Fibroblast of villous mesenchyme (primary cell): Measurements from ENCODE around the gene TAMALIN. TPM values are rescaled to one million over a fixed set of nuclear protein-coding genes. Genes with fewer than 3 reads are reported as not detected.

Experiments
- DNase-seq: peaks from one replicate; pipeline ENCODE4 v3.0.0-alpha.2; 2010; ENCODE audit warnings: low read depth
- H3K4me3 ChIP-seq: 2 replicates; pipeline ENCODE4 v1.5.1; 2011; ENCODE audit warnings: low read depth, mild to moderate bottlenecking, low read length
- CTCF ChIP-seq: IDR thresholded peaks from 2 replicates; pipeline ENCODE4 v1.5.1; 2012; ENCODE audit warnings: low read depth, mild to moderate bottlenecking, low read length; ENCODE audit not compliant: insufficient read depth
- total RNA-seq: library from RNA; depleted of rRNA; stranded (reverse); fragments of >200 nt; gene quantifications from 2 replicates; pipeline ENCODE4 v1.2.3, GENCODE V29; 2012

TAMALIN gene
- total RNA-seq, 1 donor: 2.2 TPM

- no peak for TF ChIP-seq CTCF
- no peak for DNase-seq
- no peak overlapping the region for H3K4me3 ChIP-seq
Observed at GRCh38 chr12:52035926-52036325, 29.2 kb downstream of the TAMALIN start.

DNA sequence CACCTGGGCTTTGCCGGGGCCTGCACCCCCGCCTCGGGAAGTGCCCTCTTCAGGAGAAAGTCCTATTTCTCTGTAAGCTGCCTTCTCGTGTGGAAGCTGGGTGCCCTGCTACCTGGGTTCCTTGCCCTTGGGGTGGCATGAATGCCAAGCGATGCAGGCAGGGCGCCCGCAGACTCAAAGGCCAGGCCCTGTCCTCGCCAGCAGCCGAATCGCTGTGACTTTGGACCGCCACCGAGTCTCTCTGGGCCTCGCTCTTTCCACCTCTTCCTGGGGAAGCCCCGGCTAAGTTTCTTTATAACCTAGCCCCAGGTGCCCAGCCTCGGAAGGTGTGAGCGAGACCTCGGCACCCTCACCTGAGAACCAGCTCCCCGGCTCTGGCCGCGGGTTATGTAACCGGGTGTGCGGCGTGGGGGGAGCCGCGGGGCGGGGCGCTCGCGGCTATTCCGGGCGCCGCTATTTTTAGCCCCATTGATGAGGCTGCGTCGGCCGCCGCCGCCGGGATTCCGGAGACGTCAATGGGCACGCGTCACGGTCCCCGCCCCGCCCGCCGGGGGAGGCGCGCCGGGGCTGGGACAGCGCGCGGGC lies 29.9 kb downstream of the TAMALIN start:
- DNase-seq: peak; percentile 88
- TF ChIP-seq CTCF: no peak
- H3K4me3 ChIP-seq: peak overlapping the region; percentile 54

- peak; percentile 67 for DNase-seq
- H3K4me3 ChIP-seq: peak overlapping the region; percentile 70
- no peak for TF ChIP-seq CTCF
Observed at GRCh38 chr12:52037248-52037861, 30.6 kb downstream of the TAMALIN start.

DNA sequence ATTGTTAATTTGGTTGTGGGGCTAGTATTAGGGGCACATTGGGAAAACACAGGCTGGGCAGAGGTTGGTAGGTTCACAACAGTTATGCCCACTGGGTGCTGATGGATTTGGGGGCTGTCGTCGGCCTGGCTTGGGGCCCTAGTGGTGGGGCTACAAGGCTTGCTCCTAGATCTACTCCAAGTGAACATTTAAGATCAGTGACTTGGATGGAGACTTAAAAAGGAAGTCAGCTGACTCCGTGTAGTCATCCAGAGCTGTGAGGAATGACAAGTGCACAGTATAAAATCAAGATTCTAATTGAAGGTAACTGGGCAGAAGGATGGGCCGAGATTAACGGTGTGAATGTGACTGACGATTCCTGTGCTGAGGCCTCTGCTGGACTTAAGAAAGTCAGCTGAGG lies 31.7 kb downstream of the TAMALIN start:
- no peak overlapping the region for H3K4me3 ChIP-seq
- TF ChIP-seq CTCF: no peak
- no peak for DNase-seq

DNA sequence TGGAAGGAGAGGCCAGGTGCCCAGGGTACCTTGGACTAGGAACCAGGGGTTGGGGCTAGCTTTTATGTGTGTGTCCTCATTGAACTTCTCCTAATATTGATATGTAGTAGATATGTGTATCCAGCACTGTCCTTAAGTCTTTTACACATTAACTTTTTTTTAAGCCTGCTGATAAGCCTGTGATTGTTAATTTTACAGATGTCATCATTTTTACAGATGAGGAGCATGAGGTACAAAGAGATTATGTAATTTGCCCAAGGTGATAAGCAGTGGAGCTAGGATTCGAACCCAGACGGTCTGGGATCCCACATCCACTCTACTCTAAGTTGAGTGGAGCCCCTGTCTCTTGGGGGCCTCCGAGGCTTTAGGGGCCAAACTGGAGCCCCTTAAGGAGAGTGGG lies 34.3 kb downstream of the TAMALIN start:
- TF ChIP-seq CTCF: no peak
- H3K4me3 ChIP-seq: no peak overlapping the region
- no peak for DNase-seq

DNA sequence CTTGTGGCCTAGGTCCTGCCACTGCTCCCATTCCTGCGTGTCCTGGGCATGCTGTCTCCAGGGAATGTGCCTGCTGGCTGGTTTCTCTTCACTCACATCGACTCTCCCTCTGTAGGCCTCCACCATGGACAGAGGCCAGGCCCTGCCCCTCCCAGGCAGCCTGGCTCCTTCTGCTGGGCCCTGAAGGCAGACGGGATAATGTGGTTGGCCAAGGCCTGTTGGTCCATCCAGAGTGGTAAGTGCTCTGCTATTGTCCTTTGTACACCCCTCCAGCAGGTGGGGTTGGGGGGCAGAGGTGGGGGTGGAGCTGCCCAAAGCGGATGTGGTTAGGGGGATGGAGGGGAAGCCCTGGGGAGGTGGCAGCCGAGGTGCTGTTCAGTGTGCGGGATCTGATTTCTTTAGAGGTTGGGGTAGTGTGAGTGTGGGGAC lies 35.0 kb downstream of the TAMALIN start:
- no peak overlapping the region for H3K4me3 ChIP-seq
- peak; percentile 41 for DNase-seq
- TF ChIP-seq CTCF: no peak

DNA sequence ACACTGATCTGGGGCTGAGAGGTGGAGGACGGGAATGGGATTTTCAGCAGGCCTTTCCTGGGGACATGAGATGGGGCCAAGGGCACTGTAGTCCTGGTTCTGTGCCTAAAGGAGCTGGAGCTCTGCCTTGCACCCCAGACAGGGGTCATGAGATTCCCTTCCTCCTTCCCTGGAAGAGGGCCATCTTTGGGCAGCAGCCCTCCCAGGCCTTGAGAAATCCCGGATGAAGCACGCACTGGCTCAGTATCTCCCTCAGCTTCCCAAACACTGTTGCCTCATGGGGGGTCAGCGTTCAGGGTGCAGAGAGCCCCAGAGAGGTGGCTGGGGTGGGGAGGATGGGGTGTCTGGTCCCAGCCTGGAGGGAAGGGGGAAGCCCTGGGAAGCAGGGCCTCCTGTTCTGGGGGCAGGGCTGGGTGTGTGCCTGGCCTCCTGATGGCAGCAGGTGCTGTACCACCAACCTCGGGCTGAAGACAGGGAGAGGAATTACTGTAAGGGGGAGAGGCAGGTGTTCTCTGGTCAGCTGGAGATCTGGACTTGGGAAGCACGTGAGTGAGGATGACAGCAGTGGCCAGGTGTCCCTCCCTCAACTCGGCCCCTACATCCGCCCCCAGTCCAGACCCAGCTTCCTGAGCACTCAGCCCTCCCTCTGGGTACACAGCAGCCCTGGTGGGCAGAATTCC lies 36.1 kb downstream of the TAMALIN start:
- H3K4me3 ChIP-seq: no peak overlapping the region
- TF ChIP-seq CTCF: no peak

More for the DNA sequence above, 36.1 kb downstream of the TAMALIN start:
- DNase-seq: no peak
